ENCODE measurements around the gene KANSL1. TPM values are rescaled to one million over a fixed set of nuclear protein-coding genes. Genes with fewer than 3 reads are reported as not detected.

The KANSL1 gene
- total and polyA plus RNA-seq, 2 of the 4 experiments (the other 2 are of a cell fraction) = 19.1 to 49.6 TPM

GRCh38 chr17:46020998-46021397 is 172.2 kb downstream of the KANSL1 start:
- no peak overlapping the region for H2AK9ac ChIP-seq (replicated peaks; ENCODE audit: low read depth, low read length, poor library complexity)
- ChIA-PET CTCF (no interaction called here), POLR2A (ENCODE audit: unreplicated experiment) (no interaction called here)
- no peak overlapping the region for H2BK5ac ChIP-seq (ENCODE audit: low read depth, low read length, poor library complexity, severe bottlenecking)
- H2BK15ac ChIP-seq (ENCODE audit: low read depth, low read length) = no peak overlapping the region
- no peak overlapping the region for H4K8ac ChIP-seq (ENCODE audit: low read depth in 2 of 2, low read length in 2 of 2)
- no peak overlapping the region for H4K5ac ChIP-seq (ENCODE audit: low read depth, low read length)
- peaks cover 5% of the 10 kb centered on the region; the same call in 1 of the 2 replicates for H3K36me3 ChIP-seq (ENCODE audit: control insufficient read depth, insufficient read depth, low read length)
- in situ Hi-C loops (cut with MboI; ENCODE audit: low sequenced_read_pairs) (no loop called here), intact Hi-C loops (cut with micrococcal nuclease) (no loop called here), dilution Hi-C loops (cut with HindIII; ENCODE audit: low sequenced_read_pairs, unreplicated experiment) (no loop called here)
- no peak overlapping the region for H3K56ac ChIP-seq (ENCODE audit: extremely low read depth, insufficient read depth, low read length)
- no TSS peak for BruUV-seq (replicated peaks)
- H2BK20ac ChIP-seq (ENCODE audit: low read depth, low read length) = no peak overlapping the region
- peaks cover 0 to 4% of the 10 kb centered on the region in 2 experiments; a peak in 2 of 4 replicates for H3K79me1 ChIP-seq (ENCODE audit: low read depth in 1 of 2, low read length in 2 of 2)
- H3K23ac ChIP-seq (ENCODE audit: low read depth, low read length) = no peak overlapping the region
- H3K18ac ChIP-seq (ENCODE audit: low read depth, low read length) = no peak overlapping the region
- H4K91ac ChIP-seq (ENCODE audit: insufficient read depth, low read depth, low read length) = no peak overlapping the region
- no peak for DNase-seq
- ATAC-seq (ENCODE audit: low read depth) = no peak
- WGBS, 2 experiments (ENCODE audit: extremely low coverage in 2 of 2, insufficient read length in 1 of 2) = 92% methylated on average over 8 of the region's 12 CpGs; no CpG with 5 or more reads in 1 of the 2 experiments
- H2AFZ ChIP-seq (replicated peaks; ENCODE audit: low read length, poor library complexity) = no peak overlapping the region
- H3K4me1 ChIP-seq (ENCODE audit: control insufficient read depth, insufficient read depth, low read length) = peaks cover 4% of the 10 kb centered on the region; the same call in 1 of the 2 replicates
- no peak overlapping the region for H3K4ac ChIP-seq (ENCODE audit: low read depth, low read length)
- H3K27me3 ChIP-seq (ENCODE audit: control insufficient read depth, insufficient read depth, low read length) = no peaks in the 10 kb centered on the region
- no peak overlapping the region for H3K4me2 ChIP-seq (ENCODE audit: low read depth, low read length)
- H2BK120ac ChIP-seq (ENCODE audit: low read depth, low read length) = no peak overlapping the region
- H3K9me1 ChIP-seq (ENCODE audit: insufficient read depth, low read length) = peaks cover 9% of the 10 kb centered on the region
- TF ChIP-seq SMC3 (IDR thresholded peaks at IDR 0.05; ENCODE audit: low read depth, low read length) = no peak
- no peak for TF ChIP-seq MAZ (IDR thresholded peaks at IDR 0.05; ENCODE audit: borderline replicate concordance, low read depth, low read length)
- TF ChIP-seq, protein P1, sequence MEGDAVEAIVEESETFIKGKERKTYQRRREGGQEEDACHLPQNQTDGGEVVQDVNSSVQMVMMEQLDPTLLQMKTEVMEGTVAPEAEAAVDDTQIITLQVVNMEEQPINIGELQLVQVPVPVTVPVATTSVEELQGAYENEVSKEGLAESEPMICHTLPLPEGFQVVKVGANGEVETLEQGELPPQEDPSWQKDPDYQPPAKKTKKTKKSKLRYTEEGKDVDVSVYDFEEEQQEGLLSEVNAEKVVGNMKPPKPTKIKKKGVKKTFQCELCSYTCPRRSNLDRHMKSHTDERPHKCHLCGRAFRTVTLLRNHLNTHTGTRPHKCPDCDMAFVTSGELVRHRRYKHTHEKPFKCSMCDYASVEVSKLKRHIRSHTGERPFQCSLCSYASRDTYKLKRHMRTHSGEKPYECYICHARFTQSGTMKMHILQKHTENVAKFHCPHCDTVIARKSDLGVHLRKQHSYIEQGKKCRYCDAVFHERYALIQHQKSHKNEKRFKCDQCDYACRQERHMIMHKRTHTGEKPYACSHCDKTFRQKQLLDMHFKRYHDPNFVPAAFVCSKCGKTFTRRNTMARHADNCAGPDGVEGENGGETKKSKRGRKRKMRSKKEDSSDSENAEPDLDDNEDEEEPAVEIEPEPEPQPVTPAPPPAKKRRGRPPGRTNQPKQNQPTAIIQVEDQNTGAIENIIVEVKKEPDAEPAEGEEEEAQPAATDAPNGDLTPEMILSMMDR (conservative IDR thresholded peaks at IDR 0.05; ENCODE audit: low read depth, low read length) = no peak
- TF ChIP-seq MXI1 (IDR thresholded peaks at IDR 0.05; ENCODE audit: borderline replicate concordance, low read depth, low read length) = no peak
- TF ChIP-seq NFE2L2 (IDR thresholded peaks at IDR 0.05; ENCODE audit: low read depth, low read length) = no peak
- no peak for TF ChIP-seq MAFK (IDR thresholded peaks at IDR 0.05; ENCODE audit: low read depth, low read length)
- no peak for TF ChIP-seq FOS (IDR thresholded peaks at IDR 0.05; ENCODE audit: low read depth, low read length)
- no peak for TF ChIP-seq RFX5 (IDR thresholded peaks at IDR 0.05; ENCODE audit: low read depth, low read length)
- no peak for TF ChIP-seq CHD1 (IDR thresholded peaks at IDR 0.05; ENCODE audit: low read depth, low read length)
- TF ChIP-seq CEBPB (IDR thresholded peaks at IDR 0.05; ENCODE audit: low read depth, low read length) = no peak
- TF ChIP-seq RCOR1 (IDR thresholded peaks at IDR 0.05; ENCODE audit: insufficient replicate concordance, low read length) = no peak
- TF ChIP-seq RAD21 (IDR thresholded peaks at IDR 0.05; ENCODE audit: low read length) = no peak
- TF ChIP-seq BHLHE40 (IDR thresholded peaks at IDR 0.05; ENCODE audit: low read depth, low read length) = no peak
- no peak for TF ChIP-seq ELK1 (IDR thresholded peaks at IDR 0.05; ENCODE audit: borderline replicate concordance, low read depth, low read length)
- TF ChIP-seq, protein P2, sequence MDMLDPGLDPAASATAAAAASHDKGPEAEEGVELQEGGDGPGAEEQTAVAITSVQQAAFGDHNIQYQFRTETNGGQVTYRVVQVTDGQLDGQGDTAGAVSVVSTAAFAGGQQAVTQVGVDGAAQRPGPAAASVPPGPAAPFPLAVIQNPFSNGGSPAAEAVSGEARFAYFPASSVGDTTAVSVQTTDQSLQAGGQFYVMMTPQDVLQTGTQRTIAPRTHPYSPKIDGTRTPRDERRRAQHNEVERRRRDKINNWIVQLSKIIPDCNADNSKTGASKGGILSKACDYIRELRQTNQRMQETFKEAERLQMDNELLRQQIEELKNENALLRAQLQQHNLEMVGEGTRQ (IDR thresholded peaks at IDR 0.05; ENCODE audit: low read depth, low read length) = no peak
- no peak for TF ChIP-seq POLR2A (IDR thresholded peaks at IDR 0.05; ENCODE audit: low read depth, low read length)
- H3K14ac ChIP-seq (replicated peaks; ENCODE audit: low read depth, low read length) = no peak overlapping the region
- H3K9ac ChIP-seq (ENCODE audit: low read depth, low read length) = no peak overlapping the region
- H3K27ac ChIP-seq (ENCODE audit: insufficient read depth, low read length) = no peak overlapping the region
- H3K4me3 ChIP-seq (ENCODE audit: insufficient read depth, low read depth, low read length) = no peak overlapping the region
- peaks cover 3% of the 10 kb centered on the region; the same call in 1 of the 2 replicates for H4K20me1 ChIP-seq (ENCODE audit: insufficient read depth, low read length)
- H2AK5ac ChIP-seq (ENCODE audit: low read depth, low read length) = no peak overlapping the region
- H3K9me3 ChIP-seq (ENCODE audit: control insufficient read depth, insufficient read depth, low read length) = no peaks in the 10 kb centered on the region

Measured in IMR-90 (cell line).